Endothelial cell of umbilical vein (primary cell): ENCODE data around the gene HTRA2. TPM values are rescaled to one million over a fixed set of nuclear protein-coding genes. Genes with fewer than 3 reads are reported as not detected.

Experiments used
- BruUV-seq: library from RNA; stranded (reverse); fragments of 400-500 nt; replicated peaks from 2 replicates; lab custom pipeline; 2021; lab: Mats Ljungman, UMichigan
- CTCF ChIA-PET: fragments of 300-600, 350-600 bp; sonication (Branson Sonifier 250); formaldehyde crosslinking; loops from one replicate; lab custom pipeline; 2021; ENCODE audit warnings: antibody characterized with exemption, inconsistent platforms; lab: Charles Lee
- POLR2A ChIA-PET: fragments of 300-600, 350-600 bp; sonication (Branson Sonifier 250); formaldehyde crosslinking; loops from one replicate; lab custom pipeline; 2021; ENCODE audit warnings: antibody characterized with exemption, inconsistent platforms; lab: Charles Lee
- DNase-seq: peaks from one replicate; pipeline ENCODE4 v3.0.0-alpha.2; 2011; ENCODE audit warnings: low read depth, low spot score
- FAIRE-seq: peaks from 2 replicates; lab custom pipeline; 2011; peaks lifted over from hg19 to GRCh38; lab: Jason Lieb, UNC
- H2AFZ ChIP-seq: 2 replicates; pipeline ENCODE4 v1.6.0; 2012; ENCODE audit warnings: low read depth, low read length, control low read depth, inconsistent platforms
- H3K27ac ChIP-seq: 2 replicates; pipeline ENCODE4 v1.5.1; 2011; ENCODE audit warnings: low read depth, mild to moderate bottlenecking, control low read depth, low read length, moderate library complexity; ENCODE audit not compliant: insufficient read depth
- H3K27me3 ChIP-seq, 2 experiments: 2 replicates each; pipeline versions ENCODE4 v1.6.0 to v1.6.1; 2011; ENCODE audit warnings: low read length in 2 of 2, mixed read lengths in 1 of 2; ENCODE audit not compliant: control insufficient read depth in 2 of 2, insufficient read depth in 2 of 2
- H3K36me3 ChIP-seq, 2 experiments: 2 replicates in 1 of 2; 3 replicates in 1 of 2; pipeline ENCODE4 v1.5.1; 2011; ENCODE audit warnings: low read length in 2 of 2, mild to moderate bottlenecking in 1 of 2, moderate library complexity in 1 of 2; ENCODE audit not compliant: control insufficient read depth in 2 of 2, insufficient read depth in 2 of 2; ENCODE audit errors: extremely low read depth in 1 of 2
- H3K4me1 ChIP-seq: 3 replicates; pipeline ENCODE4 v1.5.1; 2011; ENCODE audit warnings: mild to moderate bottlenecking, low read length; ENCODE audit not compliant: control insufficient read depth, insufficient read depth; ENCODE audit errors: extremely low read depth
- H3K4me2 ChIP-seq: 2 replicates; pipeline ENCODE4 v1.6.1; 2011; ENCODE audit warnings: low read length, control low read depth, mixed read lengths; ENCODE audit not compliant: insufficient read depth
- H3K4me3 ChIP-seq, 3 experiments: fragments of 200-600 bp in 1 of 3; sonication (generic), shearing (Covaris generic) in 1 of 3; replicated peaks in 1 of 3; 2 replicates each; pipeline ENCODE4 v1.5.1; 2011 to 2016; ENCODE audit warnings: control low read depth in 3 of 3, low read length in 3 of 3, mild to moderate bottlenecking in 2 of 3, inconsistent platforms in 1 of 3, low read depth in 1 of 3, moderate library complexity in 1 of 3; ENCODE audit not compliant: insufficient read depth in 1 of 3
- H3K79me2 ChIP-seq: 2 replicates; pipeline ENCODE4 v1.6.0; 2012; ENCODE audit warnings: low read length, inconsistent platforms; ENCODE audit not compliant: control insufficient read depth, insufficient read depth
- H3K9ac ChIP-seq: replicated peaks from 2 replicates; pipeline ENCODE3; 2011; ENCODE audit warnings: low read length, control low read depth; ENCODE audit not compliant: insufficient read depth; ENCODE audit errors: extremely low read depth
- H3K9me1 ChIP-seq: replicated peaks from 3 replicates; pipeline ENCODE4 v1.6.0; 2011; ENCODE audit warnings: mild to moderate bottlenecking, low read length; ENCODE audit not compliant: control insufficient read depth, insufficient read depth; ENCODE audit errors: extremely low read depth
- H3K9me3 ChIP-seq: replicated peaks from 2 replicates; pipeline ENCODE4 v1.5.1; 2012; ENCODE audit warnings: low read length, inconsistent platforms; ENCODE audit not compliant: control insufficient read depth, insufficient read depth
- H4K20me1 ChIP-seq: replicated peaks from 2 replicates; pipeline ENCODE3; 2011; ENCODE audit warnings: mild to moderate bottlenecking, low read length; ENCODE audit not compliant: control insufficient read depth, insufficient read depth; ENCODE audit errors: extremely low read depth
- EZH2 ChIP-seq: IDR thresholded peaks from 2 replicates; pipeline ENCODE4 v1.6.1; 2012; ENCODE audit warnings: borderline replicate concordance, low read depth, mild to moderate bottlenecking, moderate library complexity, low read length, inconsistent platforms; ENCODE audit not compliant: severe bottlenecking
- FOS ChIP-seq: IDR thresholded peaks from 2 replicates; pipeline ENCODE4 v1.6.1; 2011; ENCODE audit warnings: mild to moderate bottlenecking, low read length, moderate library complexity, borderline replicate concordance; ENCODE audit not compliant: insufficient read depth
- GATA2 ChIP-seq: IDR thresholded peaks from 2 replicates; pipeline ENCODE4 v1.7.0; 2011; ENCODE audit warnings: low read depth, mild to moderate bottlenecking, moderate library complexity, mixed read lengths, low read length; ENCODE audit not compliant: insufficient read length, insufficient read depth
- JUN ChIP-seq: IDR thresholded peaks from 2 replicates; pipeline ENCODE4 v1.6.1; 2011; ENCODE audit warnings: borderline replicate concordance, low read depth; ENCODE audit not compliant: insufficient read length, insufficient read depth
- MYC ChIP-seq: IDR thresholded peaks from one replicate; pipeline ENCODE4 v1.6.1; 2011; ENCODE audit warnings: mild to moderate bottlenecking, low read depth, low read length
- POLR2A ChIP-seq: IDR thresholded peaks from 2 replicates; pipeline ENCODE4 v1.6.1; 2012; ENCODE audit warnings: low read depth, mild to moderate bottlenecking, control low read depth, low read length
- POLR2AphosphoS5 ChIP-seq: IDR thresholded peaks from 2 replicates; pipeline ENCODE4 v1.6.1; 2012; ENCODE audit warnings: low read depth, mild to moderate bottlenecking, control low read depth, low read length, moderate library complexity; ENCODE audit not compliant: insufficient read depth
- dilution Hi-C: fragments of 300-500 bp; cut with MboI; formaldehyde crosslinking; loops from one replicate; pipeline ENCODE4 v1.15.0; 2019; ENCODE audit warnings: low sequenced_read_pairs; ENCODE audit not compliant: extremely low pct_ligation_motif_present
- intact Hi-C: fragments of 100-400 bp; cut with micrococcal nuclease; formaldehyde crosslinking; loops from one replicate; pipeline ENCODE4 v1.10.0; 2022
- polyA plus RNA-seq, 4 experiments: library from polyadenylated mRNA; depleted of rRNA in 3 of 4; stranded (reverse) in 3 of 4; unstranded in 1 of 4; fragments of >200 nt; gene quantifications; 2 replicates each; pipeline versions ENCODE4 v1.2.1 to v1.2.3, GENCODE V29; 2011 to 2012; ENCODE audit warnings: missing spikeins in 1 of 4
- total RNA-seq: library from RNA; stranded (reverse); gene quantifications from 2 replicates; pipeline ENCODE4 v1.2.3, GENCODE V29; 2021
- TF ChIP-seq, protein P1 (sequence below), 2 donors: IDR thresholded peaks; 1 replicate in 1 of 2; 2 replicates in 1 of 2; pipeline ENCODE4 v1.5.1; 2011; ENCODE audit warnings: low read length in 2 of 2, mild to moderate bottlenecking in 2 of 2, moderate library complexity in 2 of 2, control low read depth in 1 of 2, inconsistent platforms in 1 of 2, low read depth in 1 of 2; ENCODE audit not compliant: insufficient read depth in 1 of 2; ENCODE audit errors: extremely low read depth in 1 of 2
- TF ChIP-seq, protein P2 (sequence below): IDR thresholded peaks from 2 replicates; pipeline ENCODE4 v1.6.1; 2011; ENCODE audit not compliant: insufficient read depth, insufficient read length

HTRA2 gene
- total and polyA plus RNA-seq, 2 donors (not counting 3 experiments of a cell fraction or from before 2014, with no cell fraction given), result 34.3 to 54.1 TPM

DNA sequence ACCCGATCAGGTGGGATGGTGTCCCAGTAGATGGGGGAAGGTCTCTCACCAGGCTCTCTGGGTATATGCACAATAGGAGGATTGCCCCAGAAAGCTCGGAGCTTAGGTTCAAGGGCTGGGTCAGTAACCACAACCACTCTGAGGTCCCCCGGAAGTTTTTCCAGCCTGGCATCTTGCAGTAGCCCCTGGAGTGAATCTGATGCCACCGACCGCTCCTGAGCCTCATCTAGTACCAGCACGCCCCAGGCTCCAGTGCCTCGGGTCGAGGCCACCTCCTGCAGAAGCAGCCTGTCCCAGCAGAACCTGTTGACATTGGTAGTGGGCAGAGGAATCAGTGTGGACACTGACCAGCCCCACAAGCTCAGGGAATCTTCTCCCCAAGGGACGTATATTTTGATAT lies 5.7 kb upstream of the HTRA2 start:
- FAIRE-seq (no peak), DNase-seq (no peak)
- ChIA-PET POLR2A (no interaction called here), CTCF (interaction anchor here (1.1 kb wide), 1 partner anchor 8 kb away, joined by 3 read pairs; no protein-coding TSS in a partner anchor)
- Histone ChIP-seq H3K4me1 (peaks cover 10% of the 10 kb centered on the region), H3K9me1 (no peaks in the 10 kb centered on the region), H3K9me3 (no peaks in the 10 kb centered on the region), H3K27me3 (peaks cover 19 to 24% of the 10 kb centered on the region in 2 experiments), H3K4me3 (no peak overlapping the region), H3K4me2 (no peak overlapping the region), H3K9ac (no peak overlapping the region), H4K20me1 (no peaks in the 10 kb centered on the region), H3K36me3 (peaks cover 6 to 16% of the 10 kb centered on the region in 2 experiments), H3K27ac (no peak overlapping the region), H3K79me2 (peaks cover 15% of the 10 kb centered on the region), H2AFZ (no peak overlapping the region)
- no TSS peak for BruUV-seq
- dilution Hi-C loops (no loop called here), intact Hi-C loops (no loop called here)
- TF ChIP-seq MYC, result no peak
- TF ChIP-seq EZH2, result no peak
- TF ChIP-seq, protein P1, sequence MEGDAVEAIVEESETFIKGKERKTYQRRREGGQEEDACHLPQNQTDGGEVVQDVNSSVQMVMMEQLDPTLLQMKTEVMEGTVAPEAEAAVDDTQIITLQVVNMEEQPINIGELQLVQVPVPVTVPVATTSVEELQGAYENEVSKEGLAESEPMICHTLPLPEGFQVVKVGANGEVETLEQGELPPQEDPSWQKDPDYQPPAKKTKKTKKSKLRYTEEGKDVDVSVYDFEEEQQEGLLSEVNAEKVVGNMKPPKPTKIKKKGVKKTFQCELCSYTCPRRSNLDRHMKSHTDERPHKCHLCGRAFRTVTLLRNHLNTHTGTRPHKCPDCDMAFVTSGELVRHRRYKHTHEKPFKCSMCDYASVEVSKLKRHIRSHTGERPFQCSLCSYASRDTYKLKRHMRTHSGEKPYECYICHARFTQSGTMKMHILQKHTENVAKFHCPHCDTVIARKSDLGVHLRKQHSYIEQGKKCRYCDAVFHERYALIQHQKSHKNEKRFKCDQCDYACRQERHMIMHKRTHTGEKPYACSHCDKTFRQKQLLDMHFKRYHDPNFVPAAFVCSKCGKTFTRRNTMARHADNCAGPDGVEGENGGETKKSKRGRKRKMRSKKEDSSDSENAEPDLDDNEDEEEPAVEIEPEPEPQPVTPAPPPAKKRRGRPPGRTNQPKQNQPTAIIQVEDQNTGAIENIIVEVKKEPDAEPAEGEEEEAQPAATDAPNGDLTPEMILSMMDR (IDR thresholded peaks at IDR 0.05; ENCODE audit: extremely low read depth in 1 of 2, insufficient read depth in 1 of 2, low read depth in 1 of 2, low read length in 2 of 2), result no peak
- no peak for TF ChIP-seq POLR2A
- TF ChIP-seq GATA2, result no peak
- TF ChIP-seq POLR2AphosphoS5, result no peak
- TF ChIP-seq, protein P2, sequence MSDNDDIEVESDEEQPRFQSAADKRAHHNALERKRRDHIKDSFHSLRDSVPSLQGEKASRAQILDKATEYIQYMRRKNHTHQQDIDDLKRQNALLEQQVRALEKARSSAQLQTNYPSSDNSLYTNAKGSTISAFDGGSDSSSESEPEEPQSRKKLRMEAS, result no peak
- TF ChIP-seq FOS, result no peak
- TF ChIP-seq JUN, result no peak
